Motor neuron (in vitro differentiated cells): ENCODE data around the gene NT5DC4. TPM values are rescaled to one million over a fixed set of nuclear protein-coding genes. Genes with fewer than 3 reads are reported as not detected.

Experiments
- ATAC-seq, 8 experiments: fragments of 200-7000 bp; cut with Tn5 transposase; replicated peaks in 6 of 8; 2 replicates each; pipeline ENCODE4 v1.8.0; 2021; ENCODE audit warnings: mild to moderate bottlenecking in 8 of 8, moderate library complexity in 8 of 8
- H3K27ac ChIP-seq, 2 donors: fragments of 250-450 bp; sonication (Bioruptor Pico); 2 replicates each; pipeline ENCODE4 v1.9.0; 2021; ENCODE audit warnings: antibody characterized with exemption in 2 of 2, mild to moderate bottlenecking in 2 of 2, moderate library complexity in 1 of 2
- H3K4me1 ChIP-seq, 2 donors: fragments of 250-450 bp; sonication (Bioruptor Pico); replicated peaks in 1 of 2; 2 replicates each; pipeline ENCODE4 v1.6.1; 2021; ENCODE audit warnings: antibody characterized with exemption in 2 of 2, mild to moderate bottlenecking in 2 of 2, moderate library complexity in 1 of 2
- H3K4me3 ChIP-seq, 5 donors: fragments of 250-450 bp; sonication (Bioruptor Pico); 2 replicates each; pipeline ENCODE4 v1.9.0; 2021; ENCODE audit warnings: antibody characterized with exemption in 5 of 5, mild to moderate bottlenecking in 5 of 5, moderate library complexity in 4 of 5
- WGBS, 10 experiments: fragments of 450-650 bp; shearing (Covaris generic); methylation state at CpG; one replicate each; pipeline ENCODE4 v1.0.0; 2022; 5-methylcytosine and 5-hydroxymethylcytosine counted together
- in situ Hi-C, 9 experiments: fragments of 400-800 bp; cut with MboI; loops; one replicate each; pipeline ENCODE4 v1.15.0; 2021; ENCODE audit warnings: low sequenced_read_pairs in 9 of 9, low pct_unique_long_range_greater_than_20kb in 2 of 9; ENCODE audit not compliant: unreplicated experiment in 9 of 9
- total RNA-seq, 8 experiments: library from RNA; unstranded; fragments of 300-600 nt; gene quantifications; 2 replicates each; pipeline versions ENCODE4 v1.2.3 to v1.2.4, GENCODE V29; 2022

NT5DC4 gene
- total RNA-seq, 8 experiments from 2014 or later, result 0.09 to 0.52 (median 0.33) TPM; not detected in 4

GRCh38 chr2:112767693-112768330 lies 47.0 kb downstream of the NT5DC4 start:
- in situ Hi-C loops, result loop anchor here in 3 of 9 experiments (25.0 kb wide), 1 partner anchor 169 kb away; no protein-coding TSS in a partner anchor
- peaks cover 5 to 6% of the 10 kb centered on the region in 2 donors for H3K4me1 ChIP-seq
- no peak for ATAC-seq
- 73 to 100% (median 97%) methylated on average over 3 to 6 of the region's 6 CpGs; no CpG with 5 or more reads in 1 of the 10 experiments for WGBS, 10 experiments
- H3K27ac ChIP-seq, result no peak overlapping the region
- H3K4me3 ChIP-seq, result no peak overlapping the region

GRCh38 chr2:112768432-112768831 lies 47.6 kb downstream of the NT5DC4 start:
- peaks cover 5 to 6% of the 10 kb centered on the region in 2 donors for H3K4me1 ChIP-seq
- no peak overlapping the region for H3K4me3 ChIP-seq
- in situ Hi-C loops, result loop anchor here in 3 of 9 experiments (25.0 kb wide), 1 partner anchor 169 kb away; no protein-coding TSS in a partner anchor
- ATAC-seq, result peak in 1 of 8 experiments; percentile 5
- WGBS, 10 experiments, result 9 to 100% (median 80%) methylated on average over 1 of the region's 1 CpG; no CpG with 5 or more reads in 3 of the 10 experiments
- H3K27ac ChIP-seq, result no peak overlapping the region

GRCh38 chr2:112772322-112772721 lies 51.5 kb downstream of the NT5DC4 start:
- Histone ChIP-seq H3K4me1 (peaks cover 4 to 10% of the 10 kb centered on the region in 2 donors), H3K27ac (no peak overlapping the region), H3K4me3 (no peak overlapping the region)
- 31 to 100% (median 82%) methylated on average over 2 to 4 of the region's 4 CpGs for WGBS, 10 experiments
- in situ Hi-C loops, result loop anchor here in 3 of 9 experiments (25.0 kb wide), 1 partner anchor 165 kb away; no protein-coding TSS in a partner anchor
- no peak for ATAC-seq

- Histone ChIP-seq H3K4me1 (peaks cover 8 to 16% of the 10 kb centered on the region in 2 donors), H3K4me3 (no peak overlapping the region), H3K27ac (no peak overlapping the region)
- in situ Hi-C loops, result loop anchor here in 3 of 9 experiments (25.0 kb wide), 1 partner anchor 164 kb away; no protein-coding TSS in a partner anchor
- ATAC-seq, result no peak
- WGBS, 10 experiments, result 43 to 100% (median 80%) methylated on average over 1 to 2 of the region's 2 CpGs; no CpG with 5 or more reads in 1 of the 10 experiments
Observed at GRCh38 chr2:112772911-112773475, 52.2 kb downstream of the NT5DC4 start.

- H3K4me1 ChIP-seq, result peaks cover 8 to 16% of the 10 kb centered on the region in 2 donors
- in situ Hi-C loops, result loop anchor here in 3 of 9 experiments (25.0 kb wide), 1 partner anchor 164 kb away; no protein-coding TSS in a partner anchor
- H3K4me3 ChIP-seq, result no peak overlapping the region
- 14 to 100% (median 80%) methylated on average over 1 to 2 of the region's 2 CpGs; no CpG with 5 or more reads in 1 of the 10 experiments for WGBS, 10 experiments
- no peak overlapping the region for H3K27ac ChIP-seq
- ATAC-seq, result no peak
Observed at GRCh38 chr2:112773556-112773955, 52.7 kb downstream of the NT5DC4 start.

- no peak overlapping the region for H3K27ac ChIP-seq
- no peak for ATAC-seq
- in situ Hi-C loops, result loop anchor here in 3 of 9 experiments (25.0 kb wide), 1 partner anchor 163 kb away; no protein-coding TSS in a partner anchor
- 89 to 100% (median 100%) methylated on average over 1 to 3 of the region's 3 CpGs; no CpG with 5 or more reads in 2 of the 10 experiments for WGBS, 10 experiments
- peaks cover 8 to 16% of the 10 kb centered on the region in 2 donors for H3K4me1 ChIP-seq
- no peak overlapping the region for H3K4me3 ChIP-seq
Observed at GRCh38 chr2:112774536-112775285, 53.9 kb downstream of the NT5DC4 start.

GRCh38 chr2:112776113-112776512 lies 55.3 kb downstream of the NT5DC4 start:
- in situ Hi-C loops, result no loop called here
- Histone ChIP-seq H3K4me1 (peaks cover 8 to 16% of the 10 kb centered on the region in 2 donors), H3K4me3 (no peak overlapping the region), H3K27ac (no peak overlapping the region)
- WGBS, 10 experiments, result no CpG with 5 or more reads among the region's 3 CpGs
- ATAC-seq, result no peak

- H3K4me1 ChIP-seq, result peaks cover 8 to 16% of the 10 kb centered on the region in 2 donors
- peak overlapping the region in 1 of 2 donors; percentile 51 for H3K27ac ChIP-seq
- peak in 1 of 8 experiments; percentile 62 for ATAC-seq
- in situ Hi-C loops, result no loop called here
- no peak overlapping the region for H3K4me3 ChIP-seq
Observed at GRCh38 chr2:112777036-112777435, 56.2 kb downstream of the NT5DC4 start.

GRCh38 chr2:112779598-112779997 lies 58.8 kb downstream of the NT5DC4 start:
- WGBS, 10 experiments, result 71 to 100% (median 90%) methylated on average over 1 of the region's 1 CpG; no CpG with 5 or more reads in 1 of the 10 experiments
- no peak overlapping the region for H3K27ac ChIP-seq
- ATAC-seq, result no peak
- in situ Hi-C loops, result no loop called here
- peaks cover 8 to 29% of the 10 kb centered on the region in 2 donors for H3K4me1 ChIP-seq
- H3K4me3 ChIP-seq, result no peak overlapping the region

GRCh38 chr2:112782234-112782799 lies 61.5 kb downstream of the NT5DC4 start:
- in situ Hi-C loops, result no loop called here
- H3K27ac ChIP-seq, result no peak overlapping the region
- 43 to 100% (median 64%) methylated on average over 1 to 3 of the region's 3 CpGs; no CpG with 5 or more reads in 4 of the 10 experiments for WGBS, 10 experiments
- ATAC-seq, result no peak
- H3K4me3 ChIP-seq, result no peak overlapping the region
- H3K4me1 ChIP-seq, result peaks cover 5 to 23% of the 10 kb centered on the region in 2 donors

GRCh38 chr2:112783187-112783714 lies 62.4 kb downstream of the NT5DC4 start:
- H3K4me1 ChIP-seq, result peaks cover 0 to 17% of the 10 kb centered on the region in 2 donors
- no peak overlapping the region for H3K27ac ChIP-seq
- WGBS, 10 experiments, result 83 to 100% (median 98%) methylated on average over 1 to 3 of the region's 3 CpGs
- in situ Hi-C loops, result no loop called here
- no peak overlapping the region for H3K4me3 ChIP-seq
- no peak for ATAC-seq
